HL-60 (cell line): ENCODE results near the gene SERPINB12.

Experiments used
- DNase-seq, 2 experiments: peaks; one replicate each; pipeline ENCODE4 v3.0.0-alpha.2; 2010 to 2020; ENCODE audit warnings: low read depth in 1 of 2, low spot score in 1 of 2
- H3K27ac ChIP-seq: fragments of 250-450 bp; sonication (Bioruptor Pico); replicated peaks from 2 replicates; pipeline ENCODE4 v1.5.1; 2020; ENCODE audit warnings: mild to moderate bottlenecking, moderate library complexity
- H3K27me3 ChIP-seq: fragments of 250-450 bp; sonication (Bioruptor Pico); 2 replicates; pipeline ENCODE4 v1.5.1; 2021; ENCODE audit warnings: mild to moderate bottlenecking, moderate library complexity; ENCODE audit not compliant: insufficient read depth, poor library complexity, severe bottlenecking
- H3K4me3 ChIP-seq: replicated peaks from 2 replicates; pipeline ENCODE4 v1.5.1; 2011; ENCODE audit warnings: mild to moderate bottlenecking, control low read depth, low read length; ENCODE audit not compliant: insufficient read depth
- CTCF ChIP-seq: IDR thresholded peaks from one replicate; pipeline ENCODE4 v1.5.1; 2011; ENCODE audit warnings: low read length, control low read depth, inconsistent platforms; ENCODE audit not compliant: insufficient read depth
- GABPA ChIP-seq: IDR thresholded peaks from 2 replicates; pipeline ENCODE4 v1.6.1; 2012; ENCODE audit warnings: low read depth
- POLR2AphosphoS5 ChIP-seq: IDR thresholded peaks from 2 replicates; pipeline ENCODE4 v1.6.1; 2012; ENCODE audit warnings: low read depth
- SPI1 ChIP-seq: IDR thresholded peaks from 2 replicates; pipeline ENCODE4 v1.6.1; 2012; ENCODE audit warnings: low read depth, mild to moderate bottlenecking, borderline replicate concordance
- TF ChIP-seq, protein P1 (sequence below): IDR thresholded peaks from 2 replicates; pipeline ENCODE4 v1.6.1; 2012; ENCODE audit warnings: low read depth; ENCODE audit not compliant: insufficient replicate concordance

Gene SERPINB12

GRCh38 chr18:63520053-63520685 is 22.0 kb upstream of the SERPINB12 start:
- Histone ChIP-seq H3K27me3 (no peaks in the 10 kb centered on the region), H3K27ac (no peak overlapping the region), H3K4me3 (no peak overlapping the region)
- no peak for DNase-seq
- no peak for TF ChIP-seq GABPA

DNA sequence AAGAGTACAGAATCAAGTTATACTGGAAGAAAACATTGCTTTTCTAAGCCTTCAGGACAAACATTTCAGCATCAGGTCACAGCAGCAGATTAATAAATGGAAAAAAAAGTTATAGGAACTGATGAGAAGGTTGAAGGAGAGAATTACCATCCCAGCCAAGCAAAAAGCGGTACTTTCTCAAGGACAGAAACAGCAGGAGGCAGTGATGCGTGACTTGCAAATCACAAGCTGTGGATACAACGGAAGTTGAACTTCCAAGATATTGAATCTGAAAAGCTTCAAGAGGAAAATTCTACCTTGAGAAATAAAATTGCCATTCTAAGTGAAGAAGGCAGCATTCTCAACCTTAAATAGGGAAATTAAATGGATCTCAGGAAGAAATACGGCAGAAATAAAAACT is 18.5 kb upstream of the SERPINB12 start:
- no peak for DNase-seq
- H3K27me3 ChIP-seq: no peaks in the 10 kb centered on the region
- no peak overlapping the region for H3K27ac ChIP-seq
- no peak overlapping the region for H3K4me3 ChIP-seq
- TF ChIP-seq GABPA: no peak
- TF ChIP-seq, protein P1, sequence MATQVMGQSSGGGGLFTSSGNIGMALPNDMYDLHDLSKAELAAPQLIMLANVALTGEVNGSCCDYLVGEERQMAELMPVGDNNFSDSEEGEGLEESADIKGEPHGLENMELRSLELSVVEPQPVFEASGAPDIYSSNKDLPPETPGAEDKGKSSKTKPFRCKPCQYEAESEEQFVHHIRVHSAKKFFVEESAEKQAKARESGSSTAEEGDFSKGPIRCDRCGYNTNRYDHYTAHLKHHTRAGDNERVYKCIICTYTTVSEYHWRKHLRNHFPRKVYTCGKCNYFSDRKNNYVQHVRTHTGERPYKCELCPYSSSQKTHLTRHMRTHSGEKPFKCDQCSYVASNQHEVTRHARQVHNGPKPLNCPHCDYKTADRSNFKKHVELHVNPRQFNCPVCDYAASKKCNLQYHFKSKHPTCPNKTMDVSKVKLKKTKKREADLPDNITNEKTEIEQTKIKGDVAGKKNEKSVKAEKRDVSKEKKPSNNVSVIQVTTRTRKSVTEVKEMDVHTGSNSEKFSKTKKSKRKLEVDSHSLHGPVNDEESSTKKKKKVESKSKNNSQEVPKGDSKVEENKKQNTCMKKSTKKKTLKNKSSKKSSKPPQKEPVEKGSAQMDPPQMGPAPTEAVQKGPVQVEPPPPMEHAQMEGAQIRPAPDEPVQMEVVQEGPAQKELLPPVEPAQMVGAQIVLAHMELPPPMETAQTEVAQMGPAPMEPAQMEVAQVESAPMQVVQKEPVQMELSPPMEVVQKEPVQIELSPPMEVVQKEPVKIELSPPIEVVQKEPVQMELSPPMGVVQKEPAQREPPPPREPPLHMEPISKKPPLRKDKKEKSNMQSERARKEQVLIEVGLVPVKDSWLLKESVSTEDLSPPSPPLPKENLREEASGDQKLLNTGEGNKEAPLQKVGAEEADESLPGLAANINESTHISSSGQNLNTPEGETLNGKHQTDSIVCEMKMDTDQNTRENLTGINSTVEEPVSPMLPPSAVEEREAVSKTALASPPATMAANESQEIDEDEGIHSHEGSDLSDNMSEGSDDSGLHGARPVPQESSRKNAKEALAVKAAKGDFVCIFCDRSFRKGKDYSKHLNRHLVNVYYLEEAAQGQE: no peak
- TF ChIP-seq POLR2AphosphoS5: no peak
- TF ChIP-seq SPI1: no peak
- TF ChIP-seq CTCF: no peak

DNA sequence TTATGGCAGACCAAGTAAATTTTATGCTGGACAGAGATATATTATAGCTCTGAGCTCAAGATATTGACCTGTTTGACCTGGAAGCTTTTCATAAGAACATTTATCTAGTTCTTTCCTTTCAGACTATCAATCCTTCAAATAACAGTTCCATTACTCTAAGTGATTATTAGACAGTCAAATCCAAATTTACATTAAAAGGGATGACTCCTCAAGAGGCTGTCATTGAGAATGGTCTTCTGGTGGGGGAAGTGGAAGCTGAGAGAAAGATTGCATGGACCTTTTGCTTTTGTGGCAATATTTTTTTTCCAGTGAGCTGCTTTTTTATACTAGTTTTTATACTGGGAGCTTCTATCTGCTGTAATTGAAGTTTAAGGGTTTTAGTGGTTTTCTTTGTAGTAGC is 14.9 kb upstream of the SERPINB12 start:
- Histone ChIP-seq H3K27me3 (no peaks in the 10 kb centered on the region), H3K27ac (no peak overlapping the region), H3K4me3 (no peak overlapping the region)
- no peak for DNase-seq
- TF ChIP-seq SPI1: no peak
- no peak for TF ChIP-seq CTCF
- TF ChIP-seq, protein P1: no peak
- no peak for TF ChIP-seq GABPA
- no peak for TF ChIP-seq POLR2AphosphoS5

DNA sequence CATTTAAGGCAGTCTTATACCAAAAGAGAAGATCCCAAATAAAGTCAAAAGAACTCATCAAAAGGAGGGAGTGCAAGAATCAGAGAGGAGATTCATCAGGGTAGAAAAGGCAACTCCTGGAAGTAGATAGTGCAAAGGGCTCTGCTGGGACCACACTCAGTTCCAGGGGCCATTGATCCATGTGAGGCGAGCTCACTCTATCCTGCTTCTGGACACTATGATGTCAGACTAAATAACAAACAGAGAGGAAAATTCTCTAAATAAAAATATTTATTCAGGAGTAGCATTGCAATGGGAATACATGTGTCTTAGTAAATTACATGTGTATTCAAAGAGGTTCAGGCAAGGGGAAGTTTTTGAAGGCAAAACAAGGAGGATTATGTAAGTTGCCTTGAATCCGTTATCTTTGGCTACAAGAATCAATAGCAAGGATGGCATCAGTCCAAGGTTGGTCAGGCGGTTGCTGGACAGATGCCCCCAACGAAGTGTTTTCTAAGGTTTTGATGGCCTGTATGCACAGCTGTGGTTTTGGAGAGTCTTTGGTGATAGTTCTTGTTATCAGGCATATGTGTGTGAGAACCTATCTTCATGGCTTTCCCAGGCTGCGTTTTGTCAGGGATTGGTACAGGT is 13.2 kb upstream of the SERPINB12 start:
- no peak overlapping the region for H3K27ac ChIP-seq
- no peaks in the 10 kb centered on the region for H3K27me3 ChIP-seq
- DNase-seq: no peak
- no peak overlapping the region for H3K4me3 ChIP-seq
- TF ChIP-seq, protein P1: no peak
- TF ChIP-seq GABPA (no peak), POLR2AphosphoS5 (no peak), SPI1 (no peak), CTCF (no peak)
